ENCODE measurements around the gene TFAP2E. TPM values are rescaled to one million over a fixed set of nuclear protein-coding genes. Genes with fewer than 3 reads are reported as not detected.

TFAP2E gene
- under 1 TPM; 0.57 to 0.68 (median 0.60) TPM for polyA plus RNA-seq (ENCODE audit: insufficient read length in 3 of 3)

DNA sequence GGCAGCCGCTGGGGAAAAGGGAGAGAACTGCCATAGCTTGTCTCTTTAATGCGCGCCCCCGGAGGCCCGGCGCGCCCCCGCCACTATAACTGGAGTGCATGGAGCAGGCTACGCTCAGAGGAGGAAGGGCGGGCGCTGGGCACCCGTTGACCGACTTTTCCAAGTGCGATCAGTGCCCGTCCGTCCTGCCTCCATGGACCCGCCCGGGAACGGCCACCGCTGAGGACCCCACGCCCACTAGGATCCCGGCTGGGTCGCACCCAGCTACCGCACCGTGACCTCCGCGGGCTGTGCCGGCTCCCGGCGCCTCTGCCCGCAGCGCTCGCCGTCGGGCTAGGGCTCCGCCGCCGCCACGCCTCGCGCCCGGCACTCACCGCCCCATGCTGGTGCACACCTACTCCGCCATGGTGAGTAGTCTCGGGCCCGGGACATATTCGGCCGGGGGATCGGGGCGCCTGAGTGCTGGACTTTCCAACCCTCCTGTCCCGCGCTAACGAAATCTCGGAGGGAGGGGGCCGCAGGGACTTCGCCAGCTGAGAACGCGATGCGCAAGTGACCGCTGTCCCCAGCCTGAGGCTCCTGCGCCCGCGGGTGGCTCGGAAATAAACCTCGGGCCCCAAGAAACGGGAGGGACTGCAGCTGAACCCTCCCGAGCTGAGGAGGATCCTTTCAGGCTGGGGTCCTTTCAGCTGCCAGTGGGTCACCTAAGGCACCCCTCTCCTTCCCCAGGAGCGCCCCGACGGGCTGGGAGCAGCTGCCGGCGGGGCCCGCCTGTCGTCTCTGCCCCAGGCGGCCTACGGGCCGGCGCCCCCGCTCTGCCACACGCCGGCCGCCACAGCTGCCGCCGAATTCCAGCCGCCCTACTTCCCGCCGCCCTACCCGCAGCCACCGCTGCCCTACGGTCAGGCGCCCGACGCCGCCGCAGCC lies at the start of gene TFAP2E:
Gene TFAP2E, plus strand, starts transcription at position 117 of the 927 bp plus-strand sequence. Its CDS starts 264 bp downstream, at position 381.
- DNase-seq (ENCODE audit: low read depth in 3 of 3, low spot score in 2 of 3): no peak

GRCh38 chr1:35524106-35524505 lies 49.0 kb upstream of the TFAP2E start:
- DNase-seq (ENCODE audit: low read depth in 3 of 3, low spot score in 2 of 3): no peak

GRCh38 chr1:35530168-35530567 lies 42.9 kb upstream of the TFAP2E start:
- DNase-seq (ENCODE audit: low read depth in 3 of 3, low spot score in 2 of 3): no peak

DNA sequence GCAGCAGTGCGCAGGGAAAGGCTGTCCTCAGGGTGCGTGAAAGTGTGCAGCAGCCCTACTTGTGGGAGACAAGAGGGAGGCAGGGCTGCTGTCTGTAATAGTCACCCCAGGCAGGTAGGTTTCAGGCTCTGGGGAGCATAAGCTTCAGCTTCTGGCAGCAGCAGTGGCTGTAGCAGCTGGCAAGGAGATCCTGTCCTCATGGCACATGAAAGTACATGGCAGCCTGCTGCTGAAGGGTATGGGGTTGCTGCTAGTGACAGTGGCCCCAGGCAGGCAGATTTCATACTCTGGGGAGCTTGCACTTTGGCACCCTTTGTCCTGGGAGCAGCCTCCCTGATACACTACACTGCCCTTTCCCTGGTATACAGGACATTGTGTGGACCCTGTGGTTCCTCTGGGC lies 42.2 kb upstream of the TFAP2E start:
- DNase-seq (ENCODE audit: low read depth in 3 of 3, low spot score in 2 of 3): no peak

GRCh38 chr1:35531368-35531767 lies 41.7 kb upstream of the TFAP2E start:
- no peak for DNase-seq (ENCODE audit: low read depth in 3 of 3, low spot score in 2 of 3)

- no peak for DNase-seq (ENCODE audit: low read depth in 3 of 3, low spot score in 2 of 3)
Observed at GRCh38 chr1:35532497-35533223, 40.5 kb upstream of the TFAP2E start.

DNA sequence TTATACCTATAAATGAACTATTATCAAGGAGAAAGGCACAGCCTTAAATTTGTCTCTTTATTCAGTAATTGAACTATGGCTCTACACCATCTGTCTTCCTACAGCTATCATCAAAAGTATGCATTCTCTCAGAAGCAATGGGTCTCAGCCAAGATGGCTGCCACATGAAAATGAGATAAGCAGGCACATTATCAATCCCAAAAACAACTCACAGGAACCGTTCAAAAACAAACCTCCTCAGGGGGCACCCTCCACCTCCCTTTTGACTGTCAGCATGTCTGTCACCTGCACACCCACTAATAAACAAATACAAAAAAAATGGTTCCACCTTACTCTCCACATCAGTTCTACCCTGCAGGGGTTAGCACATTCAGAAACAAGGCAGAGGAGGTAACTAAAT lies 39.5 kb upstream of the TFAP2E start:
- no peak for DNase-seq (ENCODE audit: low read depth in 3 of 3, low spot score in 2 of 3)

GRCh38 chr1:35535243-35535642 lies 37.9 kb upstream of the TFAP2E start:
- no peak for DNase-seq (ENCODE audit: low read depth in 3 of 3, low spot score in 2 of 3)

DNA sequence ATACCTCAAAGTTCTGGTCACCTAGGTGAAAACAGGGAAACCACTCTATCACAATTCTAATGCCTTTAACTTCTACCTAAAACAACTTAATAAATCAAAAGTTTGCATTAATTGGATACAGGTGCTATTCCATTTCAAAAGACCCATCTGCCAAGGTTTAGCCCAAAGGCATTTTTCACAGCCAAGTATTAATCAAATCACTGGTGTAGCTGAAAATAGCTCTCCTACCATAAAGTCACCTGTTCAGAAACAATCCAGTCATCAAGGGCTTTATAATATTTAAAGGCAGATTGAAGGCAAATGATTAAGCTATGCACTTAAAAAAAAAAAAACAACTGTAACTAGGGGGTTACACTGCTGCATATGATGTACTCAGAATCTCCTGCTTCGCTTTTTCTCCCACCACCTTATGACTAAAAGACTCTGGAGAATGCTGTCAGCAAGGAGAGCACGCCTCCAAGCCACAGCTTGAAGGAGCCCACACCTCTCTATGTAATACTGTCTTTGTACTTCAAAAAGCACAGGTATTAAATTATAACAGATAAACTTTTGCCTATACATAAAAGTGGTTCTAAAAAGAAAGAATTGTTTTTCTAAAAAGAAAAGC lies 36.5 kb upstream of the TFAP2E start:
- DNase-seq (ENCODE audit: low read depth in 3 of 3, low spot score in 2 of 3): no peak

DNA sequence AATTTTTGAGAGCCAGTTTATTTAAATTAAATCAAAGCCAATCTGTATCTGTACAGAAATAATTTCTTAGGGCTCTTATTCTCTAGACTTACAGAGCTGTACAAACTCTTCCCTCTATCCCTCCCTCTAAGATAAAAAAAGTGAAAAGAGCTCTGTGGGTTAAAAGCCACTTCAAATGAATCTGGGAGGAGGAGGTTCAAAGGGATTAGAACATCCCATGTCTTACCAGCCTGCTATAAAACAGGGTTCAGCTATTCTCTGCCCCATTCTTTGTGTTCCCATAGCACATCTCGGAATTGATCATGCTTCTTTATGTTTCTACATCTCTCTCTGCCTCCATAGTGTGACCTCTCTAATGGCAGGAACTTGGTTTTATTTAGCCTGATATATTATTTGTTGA lies 35.3 kb upstream of the TFAP2E start:
- DNase-seq (ENCODE audit: low read depth in 3 of 3, low spot score in 2 of 3): no peak

DNA sequence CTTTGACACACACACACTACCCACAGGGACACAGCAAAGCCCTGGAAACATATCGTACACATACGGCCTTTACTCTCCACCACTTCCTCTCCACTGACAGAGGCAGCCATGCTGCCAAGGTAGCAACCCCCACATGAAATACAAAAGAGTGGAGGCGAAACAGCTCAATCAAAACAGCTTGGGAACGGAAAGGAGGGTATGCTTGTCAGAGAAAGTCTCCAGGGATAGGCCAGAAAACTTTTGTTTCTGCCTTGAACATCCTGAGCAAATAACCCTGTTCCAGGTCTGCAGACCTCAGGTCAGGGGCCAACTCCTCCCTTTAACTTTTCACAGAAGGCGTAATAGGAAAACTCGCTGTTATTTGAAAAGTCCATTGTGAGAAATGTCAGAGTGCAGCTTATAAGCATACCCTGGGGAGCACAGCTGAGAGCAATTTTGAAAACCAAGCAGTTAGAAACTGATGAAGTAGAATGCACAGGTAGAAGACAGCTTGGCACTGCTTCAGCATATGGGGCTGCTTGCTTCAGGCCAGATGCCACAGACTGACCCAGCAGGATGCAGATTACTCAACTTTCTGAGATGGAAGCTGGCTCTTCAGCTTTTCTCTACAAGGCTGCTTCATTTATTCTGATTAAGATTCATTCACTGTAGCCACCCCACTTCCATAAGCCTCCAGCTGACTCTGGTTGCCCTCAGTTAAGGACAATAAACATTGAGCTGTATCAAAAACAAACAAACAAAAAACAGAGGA lies 33.9 kb upstream of the TFAP2E start:
- DNase-seq (ENCODE audit: low read depth in 3 of 3, low spot score in 2 of 3): no peak

GRCh38 chr1:35539824-35540261 lies 33.3 kb upstream of the TFAP2E start:
- DNase-seq (ENCODE audit: low read depth in 3 of 3, low spot score in 2 of 3): no peak

DNA sequence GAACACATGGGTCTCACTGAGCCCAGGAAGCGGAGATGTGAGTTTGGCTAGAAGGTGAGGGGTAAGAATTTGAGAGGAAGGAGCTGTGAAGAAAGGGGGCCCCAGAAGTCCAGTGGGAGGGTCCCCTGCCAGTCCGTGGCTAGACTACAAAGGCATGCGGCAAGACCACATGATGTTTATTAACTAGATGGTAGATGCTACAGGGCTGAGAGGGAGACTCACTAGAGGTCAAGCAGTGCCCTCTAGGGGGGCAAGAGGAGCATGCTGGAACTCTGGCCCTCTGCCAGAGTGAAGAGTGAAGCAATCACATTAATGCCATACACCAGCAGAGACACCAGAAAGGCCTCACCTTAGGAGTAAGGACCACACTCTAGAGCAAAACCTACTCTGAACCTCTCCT lies 28.1 kb upstream of the TFAP2E start:
- no peak for DNase-seq (ENCODE audit: low read depth in 3 of 3, low spot score in 2 of 3)

GRCh38 chr1:35546614-35547013 lies 26.5 kb upstream of the TFAP2E start:
- no peak for DNase-seq (ENCODE audit: low read depth in 3 of 3, low spot score in 2 of 3)

DNA sequence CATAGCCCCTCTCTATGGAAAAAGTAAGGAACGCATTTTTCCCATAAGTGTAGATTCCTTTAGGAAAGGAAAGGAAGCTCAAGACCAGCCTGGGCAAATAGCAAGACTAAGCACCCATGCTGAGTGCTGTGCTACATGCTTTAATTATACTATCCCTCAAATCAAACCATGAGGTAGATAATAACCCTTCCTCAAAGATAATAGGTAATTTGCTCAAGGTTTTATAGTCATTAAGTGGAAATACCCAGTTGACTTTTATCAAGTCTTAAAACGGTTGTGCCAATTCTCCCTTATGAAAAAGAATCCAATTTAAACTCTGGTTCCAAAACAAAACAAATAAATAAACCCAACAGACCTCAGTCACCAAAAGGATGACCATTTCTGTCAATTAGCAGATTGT lies 19.3 kb upstream of the TFAP2E start:
- DNase-seq (ENCODE audit: low read depth in 3 of 3, low spot score in 2 of 3): no peak

- no peak for DNase-seq (ENCODE audit: low read depth in 3 of 3, low spot score in 2 of 3)
Observed at GRCh38 chr1:35554266-35555211, 18.6 kb upstream of the TFAP2E start.

- no peak for DNase-seq (ENCODE audit: low read depth in 3 of 3, low spot score in 2 of 3)
Observed at GRCh38 chr1:35555212-35555584, 17.9 kb upstream of the TFAP2E start.

GRCh38 chr1:35555601-35556477 lies 17.3 kb upstream of the TFAP2E start:
- no peak for DNase-seq (ENCODE audit: low read depth in 3 of 3, low spot score in 2 of 3)

Data from right renal cortex interstitium (tissue), 3 donors.